NT2/D1 (cell line): ENCODE measurements around the gene COA8.

Experiments used
- DNase-seq: peaks from one replicate; pipeline ENCODE4 v3.0.0-alpha.2; 2011; ENCODE audit warnings: low read depth, low spot score
- H3K27me3 ChIP-seq: 2 replicates; pipeline ENCODE4 v1.6.0; 2011; ENCODE audit warnings: mild to moderate bottlenecking; ENCODE audit not compliant: insufficient read length, insufficient read depth
- H3K36me3 ChIP-seq: 2 replicates; pipeline ENCODE4 v1.6.1; 2011; ENCODE audit warnings: mild to moderate bottlenecking, low read length, mixed read lengths; ENCODE audit not compliant: insufficient read depth, insufficient read length
- H3K4me1 ChIP-seq: 2 replicates; pipeline ENCODE4 v1.5.1; 2011; ENCODE audit not compliant: insufficient read depth, insufficient read length
- H3K4me3 ChIP-seq: 2 replicates; pipeline ENCODE4 v1.5.1; 2011; ENCODE audit warnings: low read depth; ENCODE audit not compliant: insufficient read length
- H3K9ac ChIP-seq: 2 replicates; pipeline ENCODE4 v1.6.0; 2011; ENCODE audit warnings: low read depth; ENCODE audit not compliant: insufficient read length
- H3K9me3 ChIP-seq: 2 replicates; pipeline ENCODE4 v1.5.1; 2011; ENCODE audit warnings: mild to moderate bottlenecking, low read length; ENCODE audit not compliant: insufficient read depth
- SUZ12 ChIP-seq: IDR thresholded peaks from 2 replicates; pipeline ENCODE4 v1.6.1; 2011; ENCODE audit not compliant: insufficient read length, insufficient read depth; ENCODE audit errors: extremely low read depth
- YY1 ChIP-seq: IDR thresholded peaks from 2 replicates; pipeline ENCODE4 v1.6.1; 2011; ENCODE audit not compliant: insufficient read length, insufficient read depth
- ZNF274 ChIP-seq: IDR thresholded peaks from 2 replicates; pipeline ENCODE4 v1.6.1; 2011; ENCODE audit warnings: mild to moderate bottlenecking, low read depth, low read length

Gene COA8

GRCh38 chr14:103551338-103551762 lies 11.4 kb upstream of the COA8 start:
- H3K4me3 ChIP-seq = no peak overlapping the region
- no peaks in the 10 kb centered on the region for H3K9me3 ChIP-seq
- no peak overlapping the region for H3K9ac ChIP-seq
- TF ChIP-seq SUZ12 (no peak), YY1 (no peak), ZNF274 (no peak)
- no peak for DNase-seq
- no peaks in the 10 kb centered on the region for H3K36me3 ChIP-seq
- peaks cover 13% of the 10 kb centered on the region for H3K4me1 ChIP-seq
- H3K27me3 ChIP-seq = no peaks in the 10 kb centered on the region

DNA sequence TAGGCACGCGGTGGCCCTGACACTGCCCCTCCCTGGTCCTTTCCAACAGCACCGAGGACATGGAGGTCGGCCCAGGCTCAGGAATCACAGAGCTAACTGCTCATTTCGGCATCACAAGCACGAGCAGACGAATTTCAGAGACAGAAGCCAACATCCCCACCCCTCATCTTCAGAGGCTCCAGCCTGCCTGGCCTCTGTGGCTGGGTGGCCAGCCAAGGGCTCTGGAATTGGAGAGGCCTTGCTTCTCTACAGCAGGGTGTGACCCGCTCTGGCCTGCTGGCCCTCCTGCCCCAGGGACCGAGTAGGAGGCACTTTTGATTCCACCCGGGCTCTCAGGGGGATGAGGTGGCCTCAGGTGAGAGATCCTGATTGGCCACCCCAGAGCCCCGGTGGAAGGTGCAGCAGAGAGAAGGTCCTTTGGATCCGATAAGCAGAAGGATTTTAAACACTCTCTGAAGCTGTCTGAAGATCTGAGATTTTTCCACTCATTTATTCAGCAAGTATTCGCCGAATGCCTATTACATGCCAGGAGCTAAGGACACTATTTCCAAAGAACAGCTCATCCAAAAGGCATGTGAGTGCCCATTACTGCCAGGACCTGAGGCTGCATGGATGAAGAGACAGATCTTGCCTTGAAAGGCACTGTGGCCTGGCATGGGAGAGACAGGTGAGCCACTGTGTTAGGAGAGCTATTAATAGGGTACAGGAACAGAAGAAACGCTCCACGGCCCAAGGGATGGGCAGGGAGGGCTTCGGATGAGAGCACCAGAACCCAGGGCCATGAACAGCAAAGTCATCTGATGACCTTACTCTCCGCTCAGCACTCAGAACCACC lies 10.5 kb upstream of the COA8 start:
- Histone ChIP-seq H3K27me3 (no peaks in the 10 kb centered on the region), H3K4me3 (no peak overlapping the region), H3K9me3 (no peaks in the 10 kb centered on the region), H3K36me3 (no peaks in the 10 kb centered on the region), H3K9ac (no peak overlapping the region), H3K4me1 (peaks cover 11% of the 10 kb centered on the region)
- DNase-seq = no peak
- TF ChIP-seq SUZ12 (no peak), ZNF274 (no peak), YY1 (no peak)

DNA sequence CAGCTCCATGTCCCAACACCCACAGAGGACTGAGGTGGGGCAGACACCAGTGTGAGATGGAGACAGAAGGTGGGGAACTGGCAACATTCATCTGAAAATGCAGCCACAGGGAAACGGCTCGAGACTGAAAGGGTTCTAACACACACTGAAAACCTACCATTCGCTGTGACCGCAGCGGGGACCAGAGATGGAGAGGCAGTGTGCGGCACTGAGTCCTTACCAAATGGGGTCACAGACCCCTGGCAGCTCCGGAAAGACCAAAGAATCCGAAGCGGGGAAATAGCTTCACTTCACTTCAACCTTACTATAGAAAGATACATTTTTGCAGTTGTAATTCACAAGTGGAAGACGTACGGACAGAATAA lies 9.9 kb upstream of the COA8 start:
- no peak overlapping the region for H3K9ac ChIP-seq
- H3K9me3 ChIP-seq = no peaks in the 10 kb centered on the region
- H3K36me3 ChIP-seq = peaks cover under 1% of the 10 kb centered on the region
- DNase-seq = no peak
- peaks cover 11% of the 10 kb centered on the region for H3K4me1 ChIP-seq
- H3K4me3 ChIP-seq = no peak overlapping the region
- no peak for TF ChIP-seq SUZ12
- TF ChIP-seq YY1 = no peak
- no peak for TF ChIP-seq ZNF274
- H3K27me3 ChIP-seq = no peaks in the 10 kb centered on the region

DNA sequence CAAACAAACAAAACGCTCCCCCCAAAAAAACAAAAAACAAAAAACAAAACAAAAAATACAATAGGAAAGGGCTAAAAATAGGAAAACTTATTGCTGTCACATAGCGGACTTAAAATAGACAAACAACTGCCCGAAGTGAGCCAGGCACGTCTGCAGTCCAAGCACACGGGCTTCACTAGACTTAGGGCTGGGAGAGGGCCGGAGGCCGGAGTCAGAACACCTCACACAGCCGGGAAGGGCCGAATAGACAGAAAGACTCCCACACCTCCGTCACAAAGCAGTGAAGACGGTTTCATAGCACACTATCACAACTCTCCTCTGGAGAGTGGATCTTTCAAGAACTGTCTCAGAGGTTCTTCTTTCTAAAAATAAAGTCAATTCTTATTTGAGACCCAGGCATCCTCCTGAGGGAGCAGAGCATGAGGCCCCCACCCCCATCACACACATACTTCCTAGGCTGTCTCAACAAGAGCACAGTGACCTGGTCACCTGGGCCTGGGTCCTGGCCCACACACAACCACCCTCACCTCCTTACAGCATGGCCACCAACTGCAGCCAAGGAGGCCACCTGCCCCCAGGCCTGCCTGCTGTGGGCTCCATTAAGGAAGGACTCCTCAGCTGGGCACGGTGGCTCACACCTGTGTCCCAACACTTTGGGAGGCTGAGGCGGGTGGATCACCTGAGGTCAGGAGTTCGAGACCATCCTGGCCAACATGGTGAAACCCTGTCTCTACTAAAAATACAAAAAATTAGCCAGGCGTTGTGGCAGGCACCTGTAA lies 7.0 kb upstream of the COA8 start:
- H3K9me3 ChIP-seq = no peaks in the 10 kb centered on the region
- H3K36me3 ChIP-seq = peaks cover 29% of the 10 kb centered on the region
- TF ChIP-seq ZNF274 (no peak), SUZ12 (no peak), YY1 (no peak)
- no peak overlapping the region for H3K9ac ChIP-seq
- no peak overlapping the region for H3K4me3 ChIP-seq
- H3K27me3 ChIP-seq = no peaks in the 10 kb centered on the region
- no peak for DNase-seq
- peaks cover 4% of the 10 kb centered on the region for H3K4me1 ChIP-seq

GRCh38 chr14:103556946-103557758 lies 5.6 kb upstream of the COA8 start:
- TF ChIP-seq SUZ12 (no peak), YY1 (no peak), ZNF274 (no peak)
- DNase-seq = no peak
- Histone ChIP-seq H3K9ac (no peak overlapping the region), H3K4me1 (no peaks in the 10 kb centered on the region), H3K4me3 (no peak overlapping the region), H3K36me3 (peaks cover 30% of the 10 kb centered on the region), H3K27me3 (no peaks in the 10 kb centered on the region), H3K9me3 (no peaks in the 10 kb centered on the region)

DNA sequence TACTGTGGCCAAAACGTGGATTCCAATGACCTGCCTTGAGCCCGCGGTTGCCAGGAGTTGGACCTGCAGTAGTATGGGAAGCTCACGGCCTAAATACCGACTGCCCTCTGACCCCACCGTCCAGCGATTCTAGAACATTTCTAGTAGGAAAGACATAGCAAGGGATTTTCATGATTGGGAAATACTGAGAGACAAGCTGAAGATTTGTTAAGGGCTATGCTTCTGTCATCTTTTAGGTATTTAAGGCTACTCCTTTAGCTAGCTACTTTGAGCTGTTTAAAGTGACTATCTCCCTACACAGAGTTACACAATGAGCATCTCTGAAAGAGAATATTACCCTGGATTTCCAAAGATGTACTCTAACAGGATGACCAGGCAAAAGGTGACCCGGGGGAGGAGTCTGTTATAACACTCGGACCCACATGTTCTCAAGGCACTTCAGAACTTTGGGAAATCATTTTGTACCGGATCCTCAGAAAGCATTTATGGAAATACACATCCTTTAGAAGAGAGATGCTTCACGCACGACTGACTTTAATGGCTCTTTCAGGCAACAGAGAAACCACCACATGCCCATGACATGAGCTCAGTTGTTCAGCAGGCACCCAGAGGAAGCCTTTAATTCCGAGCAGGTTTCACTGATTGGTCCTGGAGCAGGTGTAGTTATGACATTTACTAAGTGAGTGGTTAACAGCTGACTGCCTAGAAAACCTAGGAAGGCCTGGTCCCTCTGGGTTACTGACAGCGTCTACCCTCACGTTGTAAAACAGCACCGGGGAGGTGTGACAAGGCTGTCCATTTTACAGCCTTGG lies 4.5 kb upstream of the COA8 start:
- Histone ChIP-seq H3K4me1 (no peaks in the 10 kb centered on the region), H3K36me3 (peaks cover 30% of the 10 kb centered on the region), H3K9me3 (no peaks in the 10 kb centered on the region), H3K9ac (no peak overlapping the region), H3K4me3 (no peak overlapping the region), H3K27me3 (no peaks in the 10 kb centered on the region)
- no peak for DNase-seq
- TF ChIP-seq ZNF274 (no peak), SUZ12 (no peak), YY1 (no peak)
